ENCODE measurements around the gene RNF207. TPM values are rescaled to one million over a fixed set of nuclear protein-coding genes. Genes with fewer than 3 reads are reported as not detected.

RNF207 gene
- total and polyA plus RNA-seq, 2 of the 4 experiments (the other 2 are of a cell fraction), result 2.7 to 17.2 TPM

GRCh38 chr1:6251233-6251632 lies 45.3 kb downstream of the RNF207 start (continued):
- no peak for TF ChIP-seq CEBPB (IDR thresholded peaks at IDR 0.05; ENCODE audit: low read depth, low read length)
- TF ChIP-seq NFE2L2 (IDR thresholded peaks at IDR 0.05; ENCODE audit: low read depth, low read length), result no peak

DNA sequence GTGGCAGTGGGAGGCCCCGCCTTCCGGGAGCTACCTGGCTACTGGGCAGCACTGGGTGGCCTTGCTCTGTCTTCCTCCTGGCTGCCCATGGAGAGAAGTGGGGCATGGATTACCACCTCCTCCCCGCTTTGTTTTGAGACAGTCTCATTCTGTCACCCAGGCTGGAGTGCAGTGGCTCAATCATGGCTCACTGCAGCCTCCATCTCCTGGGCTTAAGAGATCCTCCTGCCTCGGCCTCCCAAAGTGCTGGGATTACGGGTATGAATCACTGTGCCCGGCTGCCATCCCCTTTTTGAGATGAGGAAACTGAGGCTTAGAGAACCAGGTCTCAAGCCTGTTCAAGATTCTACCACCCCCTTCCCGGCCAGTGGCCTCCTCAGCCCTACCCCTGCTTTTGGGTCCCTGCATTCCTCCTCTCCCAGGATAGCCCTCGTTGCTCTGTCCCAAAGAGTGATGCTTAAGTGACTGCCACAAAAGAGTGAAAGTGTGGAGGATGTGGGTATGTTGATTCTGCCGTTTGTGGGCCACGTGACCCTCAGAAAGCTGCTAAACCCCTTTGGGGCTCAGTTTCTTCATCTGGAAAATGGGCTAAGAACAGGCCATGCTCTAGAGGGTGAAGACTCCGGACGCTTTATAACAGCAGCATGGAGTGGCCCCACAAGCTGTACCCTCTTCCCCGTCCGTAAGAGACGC lies 45.9 kb downstream of the RNF207 start:
- H3K36me3 ChIP-seq (ENCODE audit: control insufficient read depth, insufficient read depth, low read length), result no peaks in the 10 kb centered on the region
- BruUV-seq (replicated peaks), result no TSS peak
- in situ Hi-C loops (cut with MboI; ENCODE audit: low sequenced_read_pairs), result loop anchor here (10.0 kb wide), 1 partner anchor 153 kb away; no protein-coding TSS in a partner anchor
- intact Hi-C loops (cut with micrococcal nuclease), result no loop called here
- POLR2A ChIA-PET (ENCODE audit: unreplicated experiment), result no interaction called here
- no peak overlapping the region for H3K18ac ChIP-seq (ENCODE audit: low read depth, low read length)
- H2BK20ac ChIP-seq (ENCODE audit: low read depth, low read length), result no peak overlapping the region
- H4K8ac ChIP-seq (ENCODE audit: low read depth in 2 of 2, low read length in 2 of 2), result no peak overlapping the region
- H2AK9ac ChIP-seq (replicated peaks; ENCODE audit: low read depth, low read length, poor library complexity), result no peak overlapping the region
- no peak overlapping the region for H4K91ac ChIP-seq (ENCODE audit: insufficient read depth, low read depth, low read length)
- H4K5ac ChIP-seq (ENCODE audit: low read depth, low read length), result no peak overlapping the region
- H2BK120ac ChIP-seq (ENCODE audit: low read depth, low read length), result no peak overlapping the region
- H3K14ac ChIP-seq (replicated peaks; ENCODE audit: low read depth, low read length), result no peak overlapping the region
- 79% methylated on average over 5 of the region's 15 CpGs; no CpG with 5 or more reads in 1 of the 2 experiments for WGBS, 2 experiments (ENCODE audit: extremely low coverage in 2 of 2, insufficient read length in 1 of 2)
- H2AK5ac ChIP-seq (ENCODE audit: low read depth, low read length), result no peak overlapping the region
- H2AFZ ChIP-seq (replicated peaks; ENCODE audit: low read length, poor library complexity), result no peak overlapping the region
- no peak overlapping the region for H2BK15ac ChIP-seq (ENCODE audit: low read depth, low read length)
- peaks cover 9% of the 10 kb centered on the region for H4K20me1 ChIP-seq (ENCODE audit: insufficient read depth, low read length)
- H3K4me3 ChIP-seq (ENCODE audit: insufficient read depth, low read depth, low read length), result no peak overlapping the region
- ATAC-seq (ENCODE audit: low read depth) (no peak), DNase-seq (no peak)
- dilution Hi-C loops (cut with HindIII; ENCODE audit: low sequenced_read_pairs, unreplicated experiment), result no loop called here
- no peaks in the 10 kb centered on the region for H3K4me1 ChIP-seq (ENCODE audit: control insufficient read depth, insufficient read depth, low read length)
- CTCF ChIA-PET, result interaction anchor here (0.6 kb wide), 1 partner anchor 88 kb away, joined by 3 read pairs; no protein-coding TSS in a partner anchor
- no peaks in the 10 kb centered on the region for H3K79me1 ChIP-seq (ENCODE audit: low read depth in 1 of 2, low read length in 2 of 2)
- no peaks in the 10 kb centered on the region for H3K9me3 ChIP-seq (ENCODE audit: control insufficient read depth, insufficient read depth, low read length)
- no peak overlapping the region for H3K4me2 ChIP-seq (ENCODE audit: low read depth, low read length)
- H3K9me1 ChIP-seq (ENCODE audit: insufficient read depth, low read length), result no peaks in the 10 kb centered on the region
- no peak overlapping the region for H3K56ac ChIP-seq (ENCODE audit: extremely low read depth, insufficient read depth, low read length)
- no peak overlapping the region for H3K4ac ChIP-seq (ENCODE audit: low read depth, low read length)
- no peak overlapping the region for H3K27ac ChIP-seq (ENCODE audit: insufficient read depth, low read length)
- no peak for TF ChIP-seq SMC3 (IDR thresholded peaks at IDR 0.05; ENCODE audit: low read depth, low read length)
- no peak overlapping the region for H3K23ac ChIP-seq (ENCODE audit: low read depth, low read length)
- no peak overlapping the region for H2BK5ac ChIP-seq (ENCODE audit: low read depth, low read length, poor library complexity, severe bottlenecking)
- H3K9ac ChIP-seq (ENCODE audit: low read depth, low read length), result no peak overlapping the region
- peaks cover 30% of the 10 kb centered on the region for H3K27me3 ChIP-seq (ENCODE audit: control insufficient read depth, insufficient read depth, low read length)
